GM13976 (cell line): Measurements from ENCODE around the gene S100A14.

Source experiments
- DNase-seq: peaks from one replicate; pipeline ENCODE4 v3.0.0; 2012; ENCODE audit warnings: low spot score
- CTCF ChIP-seq: IDR thresholded peaks from 2 replicates; pipeline ENCODE4 v1.5.1; 2012; ENCODE audit warnings: borderline replicate concordance, mild to moderate bottlenecking; ENCODE audit not compliant: insufficient read depth; ENCODE audit errors: extremely low read depth, missing control alignments, control extremely low read depth
- in situ Hi-C: fragments of 300-500 bp; cut with MboI; formaldehyde crosslinking; loops from one replicate; pipeline ENCODE4 v1.12.0; 2022; ENCODE audit warnings: low sequenced_read_pairs, mixed read lengths, inconsistent platforms; ENCODE audit not compliant: unreplicated experiment

The S100A14 gene

GRCh38 chr1:153617663-153618062 lies 1.5 kb upstream of the S100A14 start:
- DNase-seq = peak; percentile 76
- peak; percentile 44 for TF ChIP-seq CTCF
- in situ Hi-C loops = no loop called here

- peak; percentile 18 for DNase-seq
- TF ChIP-seq CTCF = no peak
- in situ Hi-C loops = no loop called here
Measured at GRCh38 chr1:153616917-153617311, 789 bp upstream of the S100A14 start.

- in situ Hi-C loops = no loop called here
- no peak for DNase-seq
- TF ChIP-seq CTCF = no peak
Measured at GRCh38 chr1:153615406-153615805, 719 bp downstream of the S100A14 start.

- TF ChIP-seq CTCF = no peak
- no peak for DNase-seq
- in situ Hi-C loops = no loop called here
Measured at GRCh38 chr1:153614906-153615305, 1.2 kb downstream of the S100A14 start.

- DNase-seq = no peak
Measured at GRCh38 chr1:153614189-153614900, 1.8 kb downstream of the S100A14 start.

GRCh38 chr1:153613406-153613805 lies 2.7 kb downstream of the S100A14 start:
- TF ChIP-seq CTCF = no peak
- in situ Hi-C loops = no loop called here
- no peak for DNase-seq

More at GRCh38 chr1:153614189-153614900, 1.8 kb downstream of the S100A14 start:
- in situ Hi-C loops = no loop called here
- no peak for TF ChIP-seq CTCF
